ENCODE data around the gene IGF1R. TPM values are rescaled to one million over a fixed set of nuclear protein-coding genes. Genes with fewer than 3 reads are reported as not detected.
A peak's percentile ranks its signal among the peaks of the same experiment; 100 is the strongest.

Gene IGF1R
- total RNA-seq, 1 experiment from 2014 or later = 3.8 TPM

DNA sequence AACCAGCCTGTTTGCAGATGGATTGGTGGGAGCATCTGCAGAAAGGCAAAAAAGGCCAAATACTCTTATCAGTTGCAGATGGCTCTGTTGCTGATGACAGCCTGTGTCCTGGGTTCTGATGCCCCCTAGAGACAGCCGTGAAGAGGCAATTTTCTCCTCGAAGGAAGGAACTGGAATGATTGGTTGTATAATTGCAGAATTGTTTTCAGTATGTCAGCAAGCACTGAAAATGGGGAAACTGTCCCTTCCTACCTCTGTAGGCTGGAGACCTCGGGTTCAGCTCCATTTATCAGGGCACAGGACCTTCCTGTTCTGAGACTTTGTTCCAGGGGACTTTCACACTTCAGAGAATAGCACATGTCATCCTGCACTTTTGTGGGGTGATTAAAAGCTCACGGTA, 256.2 kb downstream of the IGF1R start:
- POLR2A ChIA-PET (ENCODE audit: unreplicated experiment) = no interaction called here
- ATAC-seq = peak; percentile 50
- H3K9ac ChIP-seq (ENCODE audit: low read length) = no peak overlapping the region

DNA sequence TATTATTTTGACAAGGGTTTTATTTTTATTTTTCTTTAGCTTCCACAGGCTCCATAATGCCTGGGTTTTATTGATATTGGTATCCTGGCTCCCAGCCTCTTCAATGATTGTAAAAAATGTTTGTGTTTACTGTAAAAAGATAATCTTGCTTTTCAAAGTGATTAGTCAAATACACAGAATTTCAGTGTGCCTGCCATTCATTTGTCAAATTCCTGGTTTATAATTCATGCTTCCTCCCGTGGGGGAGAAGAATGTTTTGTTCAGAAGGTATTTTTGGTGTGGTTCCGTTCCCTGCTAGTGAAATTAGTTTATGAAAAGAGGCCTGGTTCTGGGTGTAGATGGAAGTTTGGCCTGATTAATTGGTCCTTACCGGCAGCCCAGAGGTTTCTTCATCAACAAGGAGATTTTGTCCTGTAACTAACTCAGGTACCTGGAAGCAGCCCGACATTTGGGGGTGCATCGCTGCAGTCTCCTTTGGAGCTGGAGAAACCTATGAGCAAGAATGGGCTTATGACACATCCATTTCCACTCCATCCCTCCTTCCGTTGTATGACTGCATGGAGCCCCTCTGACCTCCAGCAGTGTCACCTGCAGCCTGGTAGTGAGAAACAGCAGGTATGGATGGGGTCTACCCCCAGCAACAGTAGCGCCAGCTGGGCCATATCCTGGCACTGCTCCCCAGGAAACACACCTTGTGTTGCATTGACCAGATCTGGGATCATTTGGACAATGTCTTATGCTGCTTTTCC, 257.8 kb downstream of the IGF1R start:
- Histone ChIP-seq H2AFZ (ENCODE audit: low read length) (peak overlapping the region; percentile 27), H3K9ac (ENCODE audit: low read length) (peak overlapping the region; percentile 6), H3K4me1 (ENCODE audit: insufficient read depth, low read length) (peaks cover 53% of the 10 kb centered on the region), H3K4me3 (ENCODE audit: low read length) (peak overlapping the region; percentile 42; the same call in 1 of the 2 replicates), H4K20me1 (ENCODE audit: low read length) (no peaks in the 10 kb centered on the region), H3K27ac (ENCODE audit: low read length) (peak overlapping the region; percentile 81), H3K4me2 (ENCODE audit: low read length) (peak overlapping the region; percentile 68), H3K27me3 (ENCODE audit: low read length) (no peaks in the 10 kb centered on the region), H3K79me2 (ENCODE audit: low read length) (no peaks in the 10 kb centered on the region), H3K9me3 (ENCODE audit: low read length) (no peaks in the 10 kb centered on the region), H3F3A (ENCODE audit: low read length, unreplicated experiment) (no peaks in the 10 kb centered on the region), H3K9me2 (replicated peaks; ENCODE audit: low read length) (no peaks in the 10 kb centered on the region), H3K36me3 (ENCODE audit: low read depth, low read length) (no peaks in the 10 kb centered on the region)
- TSS peak; percentile 53 for BruUV-seq (replicated peaks)
- intact Hi-C loops (cut with micrococcal nuclease) = no loop called here
- ChIA-PET POLR2A (ENCODE audit: unreplicated experiment) (interaction anchor here (0.6 kb wide), 3 partner anchors 8 to 348 kb away, joined by 3 read pairs; no protein-coding TSS in a partner anchor), CTCF (interaction anchor here (0.6 to 1.2 kb wide), 4 partner anchors 9 to 108 kb away, joined by 3 to 10 read pairs (median 4); no protein-coding TSS in a partner anchor)
- TF ChIP-seq, protein P1, sequence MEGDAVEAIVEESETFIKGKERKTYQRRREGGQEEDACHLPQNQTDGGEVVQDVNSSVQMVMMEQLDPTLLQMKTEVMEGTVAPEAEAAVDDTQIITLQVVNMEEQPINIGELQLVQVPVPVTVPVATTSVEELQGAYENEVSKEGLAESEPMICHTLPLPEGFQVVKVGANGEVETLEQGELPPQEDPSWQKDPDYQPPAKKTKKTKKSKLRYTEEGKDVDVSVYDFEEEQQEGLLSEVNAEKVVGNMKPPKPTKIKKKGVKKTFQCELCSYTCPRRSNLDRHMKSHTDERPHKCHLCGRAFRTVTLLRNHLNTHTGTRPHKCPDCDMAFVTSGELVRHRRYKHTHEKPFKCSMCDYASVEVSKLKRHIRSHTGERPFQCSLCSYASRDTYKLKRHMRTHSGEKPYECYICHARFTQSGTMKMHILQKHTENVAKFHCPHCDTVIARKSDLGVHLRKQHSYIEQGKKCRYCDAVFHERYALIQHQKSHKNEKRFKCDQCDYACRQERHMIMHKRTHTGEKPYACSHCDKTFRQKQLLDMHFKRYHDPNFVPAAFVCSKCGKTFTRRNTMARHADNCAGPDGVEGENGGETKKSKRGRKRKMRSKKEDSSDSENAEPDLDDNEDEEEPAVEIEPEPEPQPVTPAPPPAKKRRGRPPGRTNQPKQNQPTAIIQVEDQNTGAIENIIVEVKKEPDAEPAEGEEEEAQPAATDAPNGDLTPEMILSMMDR (conservative IDR thresholded peaks at IDR 0.05; ENCODE audit: low read depth, low read length) = no peak
- TF ChIP-seq EZH2phosphoT487 (IDR thresholded peaks at IDR 0.05; ENCODE audit: borderline replicate concordance, low read length) = no peak
- TF ChIP-seq EZH2 (IDR thresholded peaks at IDR 0.05; ENCODE audit: low read length, unreplicated experiment) = no peak
- DNase-seq (peak; percentile 67), ATAC-seq (peak; percentile 64)

More for the DNA sequence above, 256.2 kb downstream of the IGF1R start:
- H2AFZ ChIP-seq (ENCODE audit: low read length) = no peak overlapping the region
- CTCF ChIA-PET = interaction anchor here (1.9 kb wide), 1 partner anchor 48 kb away, joined by 5 read pairs; no protein-coding TSS in a partner anchor
- no peaks in the 10 kb centered on the region for H3F3A ChIP-seq (ENCODE audit: low read length, unreplicated experiment)
- peak; percentile 60 for DNase-seq
- TF ChIP-seq EZH2 (IDR thresholded peaks at IDR 0.05; ENCODE audit: low read length, unreplicated experiment) (no peak), EZH2phosphoT487 (IDR thresholded peaks at IDR 0.05; ENCODE audit: borderline replicate concordance, low read length) (no peak)
- TF ChIP-seq, protein P1 (conservative IDR thresholded peaks at IDR 0.05; ENCODE audit: low read depth, low read length) = peak; percentile 84
- no peaks in the 10 kb centered on the region for H3K79me2 ChIP-seq (ENCODE audit: low read length)
- no peaks in the 10 kb centered on the region for H4K20me1 ChIP-seq (ENCODE audit: low read length)
- no peaks in the 10 kb centered on the region for H3K27me3 ChIP-seq (ENCODE audit: low read length)
- no peak overlapping the region for H3K4me3 ChIP-seq (ENCODE audit: low read length)
- peaks cover 53% of the 10 kb centered on the region for H3K4me1 ChIP-seq (ENCODE audit: insufficient read depth, low read length)
- H3K9me3 ChIP-seq (ENCODE audit: low read length) = no peaks in the 10 kb centered on the region
- H3K9me2 ChIP-seq (replicated peaks; ENCODE audit: low read length) = no peaks in the 10 kb centered on the region
- intact Hi-C loops (cut with micrococcal nuclease) = loop anchor here (1.0 kb wide), 3 partner anchors 49 to 177 kb away; no protein-coding TSS in a partner anchor
- BruUV-seq (replicated peaks) = no TSS peak
- H3K27ac ChIP-seq (ENCODE audit: low read length) = peak overlapping the region; percentile 81; the same call in 1 of the 2 replicates
- H3K36me3 ChIP-seq (ENCODE audit: low read depth, low read length) = no peaks in the 10 kb centered on the region
- H3K4me2 ChIP-seq (ENCODE audit: low read length) = no peak overlapping the region
